DMS 273 treated with DMSO at 0.1 percent for 48 hours (cell line): ENCODE data around the gene MC1R.
"Not testable (repeated sequence)": the region's sequence is repeated elsewhere in the genome, so short reads cannot be mapped to it uniquely, and the experiment has no call there.

Source experiments
- DNase-seq: peaks from one replicate; lab custom pipeline; 2025; lab: John Stamatoyannopoulos, UW

The MC1R gene

DNA sequence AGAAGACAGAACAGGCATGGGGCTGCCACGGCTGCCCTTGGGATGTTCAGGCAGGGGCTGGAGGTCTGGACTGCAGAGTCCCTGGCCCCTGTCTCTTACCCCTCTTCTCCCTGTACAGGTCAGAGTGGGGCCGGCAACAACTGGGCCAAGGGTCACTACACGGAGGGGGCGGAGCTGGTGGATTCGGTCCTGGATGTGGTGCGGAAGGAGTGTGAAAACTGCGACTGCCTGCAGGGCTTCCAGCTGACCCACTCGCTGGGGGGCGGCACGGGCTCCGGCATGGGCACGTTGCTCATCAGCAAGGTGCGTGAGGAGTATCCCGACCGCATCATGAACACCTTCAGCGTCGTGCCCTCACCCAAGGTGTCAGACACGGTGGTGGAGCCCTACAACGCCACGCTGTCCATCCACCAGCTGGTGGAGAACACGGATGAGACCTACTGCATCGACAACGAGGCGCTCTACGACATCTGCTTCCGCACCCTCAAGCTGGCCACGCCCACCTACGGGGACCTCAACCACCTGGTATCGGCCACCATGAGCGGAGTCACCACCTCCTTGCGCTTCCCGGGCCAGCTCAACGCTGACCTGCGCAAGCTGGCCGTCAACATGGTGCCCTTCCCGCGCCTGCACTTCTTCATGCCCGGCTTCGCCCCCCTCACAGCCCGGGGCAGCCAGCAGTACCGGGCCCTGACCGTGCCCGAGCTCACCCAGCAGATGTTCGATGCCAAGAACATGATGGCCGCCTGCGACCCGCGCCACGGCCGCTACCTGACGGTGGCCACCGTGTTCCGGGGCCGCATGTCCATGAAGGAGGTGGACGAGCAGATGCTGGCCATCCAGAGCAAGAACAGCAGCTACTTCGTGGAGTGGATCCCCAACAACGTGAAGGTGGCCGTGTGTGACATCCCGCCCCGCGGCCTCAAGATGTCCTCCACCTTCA lies 16.2 kb downstream of the MC1R start:
- DNase-seq, result no peak

DNA sequence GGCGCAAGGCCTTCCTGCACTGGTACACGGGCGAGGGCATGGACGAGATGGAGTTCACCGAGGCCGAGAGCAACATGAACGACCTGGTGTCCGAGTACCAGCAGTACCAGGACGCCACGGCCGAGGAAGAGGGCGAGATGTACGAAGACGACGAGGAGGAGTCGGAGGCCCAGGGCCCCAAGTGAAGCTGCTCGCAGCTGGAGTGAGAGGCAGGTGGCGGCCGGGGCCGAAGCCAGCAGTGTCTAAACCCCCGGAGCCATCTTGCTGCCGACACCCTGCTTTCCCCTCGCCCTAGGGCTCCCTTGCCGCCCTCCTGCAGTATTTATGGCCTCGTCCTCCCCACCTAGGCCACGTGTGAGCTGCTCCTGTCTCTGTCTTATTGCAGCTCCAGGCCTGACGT lies 17.0 kb downstream of the MC1R start:
- not testable (repeated sequence) for DNase-seq

DNA sequence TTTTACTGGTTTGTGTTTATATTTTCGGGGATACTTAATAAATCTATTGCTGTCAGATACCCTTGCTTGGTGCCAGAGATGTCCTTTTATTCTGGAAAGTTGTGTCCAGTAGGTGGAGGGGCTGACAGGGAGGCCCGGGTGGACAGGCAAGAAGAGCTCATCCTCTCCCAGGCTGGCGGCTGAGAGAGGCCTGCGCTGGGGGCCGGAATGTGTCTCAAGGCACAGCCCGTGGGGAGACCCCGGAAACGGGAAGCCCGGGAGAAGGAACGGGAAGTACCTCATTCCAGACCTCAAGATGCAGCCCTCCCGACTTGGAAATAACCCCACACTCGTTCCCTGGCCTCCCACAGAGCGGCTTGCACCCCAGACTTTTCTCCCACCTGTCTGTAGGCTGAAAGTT lies 17.4 kb downstream of the MC1R start:
- no peak for DNase-seq

DNA sequence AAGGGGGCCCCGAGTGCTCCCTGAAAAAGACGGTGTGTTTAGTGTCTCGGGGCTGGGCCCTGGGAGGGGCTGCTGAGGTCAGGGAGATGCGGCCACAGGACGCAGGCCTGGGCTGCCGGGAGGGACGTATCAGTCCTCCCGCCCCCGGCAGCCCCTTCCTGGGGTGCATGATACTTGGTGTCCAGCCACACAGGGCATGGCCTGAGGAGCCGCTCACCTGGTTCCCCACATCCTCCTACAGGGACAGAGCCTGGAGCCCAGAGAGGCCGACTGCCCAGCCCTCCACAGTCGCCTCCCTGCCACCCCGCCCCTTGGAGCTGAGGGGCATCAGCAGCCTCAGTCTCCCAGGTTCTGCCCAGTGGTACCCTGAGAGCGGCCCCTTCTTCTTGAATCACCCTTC lies 17.8 kb downstream of the MC1R start:
- no peak for DNase-seq

DNA sequence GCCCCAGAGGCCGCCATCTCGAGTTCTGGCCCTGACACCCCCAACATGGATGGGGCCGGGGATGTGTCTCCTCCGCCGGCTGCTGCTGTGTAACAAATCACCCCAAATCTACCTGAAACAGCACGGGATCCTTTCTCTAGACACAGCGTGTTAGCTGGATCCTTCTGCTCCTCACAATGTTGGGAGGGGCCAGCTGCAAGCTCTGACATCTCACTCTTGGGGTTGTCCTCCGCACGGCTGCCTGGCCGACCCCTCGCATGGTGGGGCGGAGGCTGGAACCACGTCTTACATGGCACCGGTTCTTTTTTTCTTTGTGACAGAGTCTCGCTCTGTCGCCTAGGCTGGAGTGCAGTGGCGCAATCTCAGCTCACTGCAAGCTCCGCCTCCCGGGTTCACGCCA lies 18.3 kb downstream of the MC1R start:
- DNase-seq, result no peak

DNA sequence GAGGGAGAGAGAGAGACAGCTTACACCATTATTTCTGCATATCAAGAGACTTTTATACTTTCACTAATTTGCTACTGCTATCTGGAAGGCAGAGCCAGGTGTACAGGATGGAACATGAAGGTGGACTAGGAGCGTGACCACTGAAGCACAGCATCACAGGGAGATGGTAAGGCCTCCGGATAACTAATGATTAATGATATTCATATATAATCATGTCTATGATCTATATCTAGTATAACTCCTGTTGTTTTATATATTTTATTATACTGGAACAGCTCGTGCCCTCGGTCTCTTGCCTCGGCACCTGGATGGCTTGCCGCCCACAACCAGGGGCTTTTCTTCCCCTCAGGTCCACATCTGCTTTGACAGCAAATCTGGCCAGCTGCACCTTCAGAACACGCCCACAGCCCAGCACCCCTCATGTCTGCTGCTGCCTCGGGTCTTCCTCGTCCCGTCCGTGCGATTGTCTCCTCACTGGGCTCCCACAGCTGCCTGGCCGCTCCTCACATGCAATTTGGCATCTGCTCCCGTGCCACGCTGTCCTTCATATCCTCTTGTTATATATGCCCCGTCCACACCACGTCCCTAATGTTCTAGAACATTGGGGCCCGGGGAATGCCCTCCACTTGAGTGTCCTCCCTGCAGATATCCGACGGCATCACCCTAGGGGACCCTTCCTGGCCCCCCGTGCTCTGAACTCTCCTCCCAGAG lies 19.7 kb downstream of the MC1R start:
- no peak for DNase-seq

DNA sequence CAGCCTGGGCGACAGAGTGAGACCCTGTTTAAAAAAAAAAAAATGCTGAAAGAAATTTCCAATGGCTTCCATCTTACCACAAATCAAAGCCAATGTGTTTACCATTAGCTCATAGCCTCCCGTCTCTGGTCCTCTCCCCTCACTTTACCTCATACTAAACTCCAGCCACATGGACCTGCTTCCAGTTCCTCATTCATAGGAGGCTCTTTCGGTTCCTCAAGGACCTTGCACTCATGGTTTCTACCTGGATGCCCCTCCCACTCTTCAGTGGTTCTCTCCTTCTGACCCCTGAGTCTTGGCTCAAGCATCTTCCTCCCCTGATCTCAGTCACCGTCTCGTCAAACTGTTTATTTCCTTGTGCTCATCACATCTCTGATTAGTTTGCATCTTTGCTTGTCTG lies 26.1 kb downstream of the MC1R start:
- DNase-seq, result no peak

DNA sequence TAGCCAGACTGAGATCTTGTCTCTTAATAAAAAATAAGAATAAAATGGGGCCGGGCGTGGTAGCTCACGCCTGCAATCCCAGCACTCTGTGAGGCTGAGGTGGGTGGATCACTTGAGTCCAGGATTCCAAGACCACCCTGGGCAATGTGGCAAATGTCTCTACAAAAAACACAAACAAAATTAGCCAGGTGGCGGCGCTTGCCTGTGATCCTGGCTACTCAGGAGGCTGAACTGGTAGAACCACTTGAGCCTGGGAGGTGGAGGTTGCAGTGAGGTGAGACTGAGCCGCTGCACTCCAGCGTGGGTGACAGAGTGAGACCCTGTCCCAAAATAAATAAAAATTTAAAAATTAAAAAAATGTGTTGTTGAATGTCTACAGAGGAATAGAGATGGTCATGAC lies 27.0 kb downstream of the MC1R start:
- DNase-seq, result no peak

DNA sequence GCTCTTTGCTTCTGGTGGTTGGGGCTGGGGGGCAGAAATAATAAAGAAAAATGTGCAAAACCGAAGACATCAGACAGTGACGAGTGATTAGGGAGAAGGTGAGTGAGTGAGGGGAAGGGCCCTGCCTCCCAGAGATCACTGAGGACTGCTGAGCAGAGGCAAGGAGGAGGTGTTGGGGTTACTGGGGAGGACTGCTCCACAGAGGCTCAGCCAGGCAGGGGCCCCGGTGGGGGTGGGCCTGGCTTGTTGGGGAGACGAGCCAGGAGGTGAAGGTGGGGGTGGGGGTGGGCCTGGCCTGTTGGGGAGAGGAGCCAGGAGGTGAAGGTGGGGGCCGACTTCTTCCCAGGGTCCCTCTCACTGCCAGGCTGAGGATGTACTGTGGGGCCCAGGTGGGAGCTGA lies 27.9 kb downstream of the MC1R start:
- DNase-seq, result no peak

DNA sequence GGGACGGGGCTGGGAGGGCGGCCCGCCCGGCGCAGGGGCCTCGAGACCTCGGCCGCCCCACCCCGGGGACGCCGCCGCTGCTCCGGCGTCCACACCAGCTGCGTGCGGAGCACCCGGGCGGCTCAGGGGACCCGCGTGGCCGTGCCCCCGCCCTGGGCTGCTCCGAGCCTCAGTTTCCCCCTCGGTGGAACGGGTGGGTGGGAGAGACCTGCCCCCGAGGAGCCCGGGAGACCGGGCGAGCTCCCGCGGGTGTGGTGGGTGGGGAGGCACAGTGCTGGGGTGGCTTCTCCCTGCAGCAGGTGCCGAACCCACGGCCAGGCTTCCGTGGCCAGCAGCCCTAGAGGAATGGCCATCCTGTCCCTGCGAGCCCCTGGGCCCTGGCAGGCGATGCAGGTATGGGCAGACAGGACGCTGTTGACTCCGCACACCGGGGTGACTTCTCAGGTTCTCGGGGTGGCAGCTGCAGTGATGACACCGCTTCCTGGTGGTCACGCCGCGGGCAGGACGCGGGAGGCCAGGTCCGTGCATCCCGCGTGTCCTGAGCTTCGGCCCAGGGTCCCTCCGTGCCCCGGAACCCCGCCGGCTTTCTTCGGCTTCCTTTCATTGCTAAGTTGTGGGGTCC lies 30.6 kb downstream of the MC1R start:
- DNase-seq, result no peak

DNA sequence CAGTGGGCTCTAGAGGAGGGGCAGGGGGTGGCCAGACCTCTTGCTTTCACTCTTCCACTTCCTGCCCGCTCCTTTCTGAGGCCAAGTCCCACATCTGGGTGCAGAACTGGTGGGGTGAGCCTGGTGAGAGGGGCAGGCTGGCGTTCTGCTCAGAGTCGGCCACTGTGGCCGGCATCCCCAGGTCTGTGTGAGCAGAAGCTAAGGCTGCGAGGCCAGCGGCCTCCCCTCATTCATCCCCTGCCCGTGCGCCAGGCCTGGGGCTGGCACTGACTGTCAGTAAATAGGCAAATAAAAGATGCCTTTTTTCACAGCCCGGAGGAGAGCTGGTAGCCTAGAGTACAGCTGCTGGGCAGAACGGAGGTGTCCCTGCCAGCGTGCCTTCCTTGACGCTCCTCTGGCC lies 31.1 kb downstream of the MC1R start:
- no peak for DNase-seq

DNA sequence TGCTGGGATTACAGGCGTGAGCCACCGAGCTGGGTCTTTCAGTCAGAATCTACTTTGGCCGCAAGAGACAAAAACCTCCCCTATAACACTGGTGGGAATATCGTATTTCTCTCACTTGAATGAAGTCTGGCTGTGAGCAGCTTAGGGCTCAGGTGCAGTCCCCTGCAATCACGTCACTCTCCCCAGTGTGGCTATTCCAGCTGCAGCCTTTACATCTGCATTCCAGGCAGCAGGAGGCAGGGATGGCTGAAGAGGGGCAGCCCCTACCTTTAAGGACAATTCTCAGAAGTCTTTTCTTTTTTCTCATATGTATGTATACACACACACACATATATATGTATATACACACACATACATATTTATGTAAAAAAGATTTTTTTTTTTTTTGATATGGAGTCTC lies 32.8 kb downstream of the MC1R start:
- DNase-seq, result no peak

DNA sequence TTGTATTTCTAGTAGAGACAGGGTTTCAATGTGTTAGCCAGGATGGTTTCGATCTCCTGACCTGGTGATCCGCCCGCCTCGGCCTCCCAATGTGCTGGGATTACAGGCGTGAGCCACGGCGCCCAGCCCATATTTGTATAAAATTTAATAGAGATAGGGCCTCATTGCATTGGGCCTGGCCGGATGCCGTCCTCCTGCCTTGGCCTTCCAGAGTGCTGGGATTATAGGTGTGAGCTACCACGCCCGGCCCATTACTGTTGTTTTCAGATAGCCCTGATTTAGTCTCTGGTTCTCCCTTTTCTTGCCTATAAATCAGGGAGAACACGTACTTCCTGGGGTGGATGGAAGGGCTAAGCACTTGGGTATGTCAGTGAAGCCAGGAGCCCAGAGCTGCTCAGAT lies 33.4 kb downstream of the MC1R start:
- no peak for DNase-seq

DNA sequence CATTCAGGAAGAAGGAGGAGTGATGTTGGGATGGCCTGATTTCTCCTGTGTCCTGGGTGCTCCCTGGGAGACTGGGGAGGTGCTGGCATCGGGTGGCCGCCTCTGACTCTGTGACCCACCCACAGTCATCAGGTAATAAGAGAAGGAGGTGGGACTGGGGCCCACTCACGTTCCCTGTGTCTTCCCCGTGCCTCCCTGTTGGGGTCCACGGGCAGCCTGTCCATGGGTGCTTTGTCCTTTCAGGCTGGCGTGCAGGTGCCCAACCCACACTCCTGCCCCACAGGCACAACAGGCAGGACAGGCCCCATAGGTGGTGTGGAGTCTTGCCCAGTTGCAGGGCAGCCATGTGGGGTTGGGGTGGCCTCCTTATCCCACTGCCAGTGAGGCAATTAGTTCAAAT lies 33.9 kb downstream of the MC1R start:
- DNase-seq, result no peak

DNA sequence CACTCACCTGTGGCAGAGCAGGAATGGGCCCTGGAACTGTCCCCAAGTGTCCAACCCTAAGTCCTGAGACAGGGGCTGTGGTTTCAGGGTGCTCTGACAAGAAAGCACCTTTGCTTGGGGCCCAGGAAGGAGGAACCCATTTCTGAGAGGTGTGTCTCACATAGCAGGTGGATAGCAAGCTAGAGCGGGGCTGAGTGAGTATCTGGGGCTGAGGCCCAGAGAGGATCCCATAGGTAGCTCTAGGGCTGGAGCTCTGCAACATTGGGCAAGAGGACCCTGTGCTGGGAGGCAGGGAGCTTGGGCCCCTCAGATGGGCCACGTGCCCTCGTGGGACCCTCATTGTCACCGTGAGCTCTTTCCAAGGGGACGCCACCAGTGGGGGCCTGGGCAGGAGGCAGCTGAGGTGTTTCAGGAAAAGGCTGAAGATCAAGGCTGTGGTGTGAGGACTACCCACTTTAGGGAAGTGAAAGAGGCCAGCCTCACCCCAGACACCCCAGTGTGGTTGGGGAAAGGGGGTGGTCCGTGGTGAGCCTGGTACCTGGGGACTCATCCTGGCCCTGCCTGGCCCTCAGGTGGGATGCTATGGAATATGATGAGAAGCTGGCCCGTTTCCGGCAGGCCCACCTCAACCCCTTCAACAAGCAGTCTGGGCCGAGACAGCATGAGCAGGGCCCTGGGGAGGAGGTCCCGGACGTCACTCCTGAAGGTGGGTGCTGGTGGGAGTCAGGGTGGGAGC lies 35.2 kb downstream of the MC1R start:
- no peak for DNase-seq

DNA sequence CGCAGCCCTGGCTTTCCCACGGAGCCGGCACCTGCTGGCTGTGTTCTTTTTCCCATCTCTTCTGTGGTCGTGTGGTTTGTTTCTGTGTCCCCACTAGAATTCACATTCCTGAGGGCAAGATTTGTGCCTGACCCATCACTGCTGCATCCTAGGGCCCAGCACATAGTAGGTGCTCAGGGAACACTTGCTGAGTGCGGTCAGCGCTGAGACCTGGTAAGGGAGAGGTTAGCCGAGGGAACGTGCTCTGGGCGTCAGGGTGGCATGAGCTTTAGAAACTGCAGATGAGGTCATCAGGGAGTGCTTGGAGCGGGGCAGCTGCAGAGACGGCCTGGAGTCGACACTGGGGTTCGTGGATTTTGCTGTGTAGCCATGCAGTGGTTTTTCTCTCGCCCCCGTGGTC lies 35.8 kb downstream of the MC1R start:
- no peak for DNase-seq

DNA sequence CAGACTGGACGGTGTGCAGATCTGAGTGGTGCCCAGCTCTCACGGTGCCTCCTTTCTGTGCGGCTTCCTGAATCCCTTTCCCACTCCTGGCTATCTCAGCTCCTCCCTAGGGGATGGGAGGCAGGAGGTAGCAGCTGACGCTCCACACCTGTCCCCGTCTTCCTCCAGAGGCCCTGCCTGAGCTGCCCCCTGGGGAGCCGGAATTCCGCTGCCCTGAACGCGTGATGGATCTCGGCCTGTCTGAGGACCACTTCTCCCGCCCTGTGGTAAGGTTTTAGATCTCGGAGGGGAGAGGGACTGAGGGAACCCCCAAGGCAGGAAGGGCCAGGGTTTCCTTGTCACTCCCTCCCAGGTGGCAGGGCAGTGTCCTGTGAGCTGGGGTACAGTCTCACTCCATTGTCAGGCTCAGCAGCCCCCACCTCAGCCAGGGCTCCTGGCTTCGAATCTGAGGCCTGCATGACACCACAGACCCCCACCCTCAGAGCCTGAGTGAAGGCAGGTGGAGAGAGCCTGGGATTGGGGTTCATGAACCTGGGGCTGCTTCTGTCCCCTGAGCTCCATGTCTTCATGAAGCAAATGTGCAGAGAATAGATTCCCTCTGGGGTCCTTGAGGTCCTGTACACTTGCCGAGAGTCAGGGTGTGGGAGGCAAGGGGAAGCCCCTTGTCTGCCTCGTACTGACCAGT lies 36.5 kb downstream of the MC1R start:
- DNase-seq, result no peak

DNA sequence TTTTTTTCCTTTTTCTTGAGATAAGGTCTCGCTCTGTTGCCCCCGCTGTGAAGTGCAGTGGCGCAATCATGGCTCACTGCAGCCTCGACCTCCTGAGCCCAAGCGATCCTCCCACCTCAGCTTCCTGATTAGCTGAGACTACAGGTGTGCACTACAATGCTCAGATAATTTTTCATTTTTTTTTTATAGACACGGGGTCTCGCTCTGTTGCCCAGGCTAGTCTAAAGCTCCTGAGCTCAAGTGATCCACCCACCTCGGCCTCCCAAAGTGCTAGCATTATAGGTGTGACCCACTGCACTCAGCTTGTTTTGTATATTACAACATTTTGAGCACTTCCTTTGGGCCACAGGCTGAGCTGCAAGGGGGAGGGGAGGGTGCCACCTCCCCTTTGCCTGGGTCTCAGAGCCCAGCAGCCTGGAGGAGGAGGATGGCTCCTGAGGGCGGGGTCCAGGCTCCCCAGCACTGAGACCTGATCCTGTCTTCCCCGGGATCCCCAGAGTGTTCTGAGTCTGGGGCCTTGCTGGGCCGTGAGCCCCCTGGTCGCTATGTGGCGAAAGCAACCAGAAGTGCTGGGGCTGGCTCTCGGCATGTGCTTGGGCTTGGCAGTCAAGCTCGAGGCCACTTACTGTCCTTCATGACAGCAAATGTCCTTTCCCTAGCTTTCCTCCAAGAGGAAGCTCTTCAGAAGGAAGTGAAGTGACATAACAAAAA lies 38.0 kb downstream of the MC1R start:
- DNase-seq, result no peak

DNA sequence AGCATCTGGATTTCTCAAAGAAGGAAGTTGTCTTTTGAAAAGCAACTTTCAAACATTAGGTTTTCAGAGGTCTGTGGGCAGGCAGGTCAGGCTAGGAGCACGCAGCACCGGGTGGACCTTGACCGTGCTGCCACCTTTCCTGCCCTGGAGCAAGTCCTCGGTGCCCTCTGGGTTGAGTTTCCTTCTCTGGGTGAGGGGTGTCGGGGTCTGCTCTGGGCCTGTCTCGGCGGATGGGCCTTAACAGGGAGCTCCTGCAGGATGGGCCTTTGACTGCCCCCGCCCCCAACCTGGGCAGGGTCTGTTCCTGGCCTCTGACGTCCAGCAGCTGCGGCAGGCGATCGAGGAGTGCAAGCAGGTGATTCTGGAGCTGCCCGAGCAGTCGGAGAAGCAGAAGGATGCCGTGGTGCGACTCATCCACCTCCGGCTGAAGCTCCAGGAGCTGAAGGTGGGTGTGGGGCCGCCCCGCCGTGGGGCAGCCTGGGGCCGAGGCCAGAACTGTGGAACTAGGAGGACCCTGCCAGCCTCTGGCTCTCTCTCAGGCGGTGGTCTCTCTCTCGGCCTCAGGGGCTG lies 38.6 kb downstream of the MC1R start:
- no peak for DNase-seq

DNA sequence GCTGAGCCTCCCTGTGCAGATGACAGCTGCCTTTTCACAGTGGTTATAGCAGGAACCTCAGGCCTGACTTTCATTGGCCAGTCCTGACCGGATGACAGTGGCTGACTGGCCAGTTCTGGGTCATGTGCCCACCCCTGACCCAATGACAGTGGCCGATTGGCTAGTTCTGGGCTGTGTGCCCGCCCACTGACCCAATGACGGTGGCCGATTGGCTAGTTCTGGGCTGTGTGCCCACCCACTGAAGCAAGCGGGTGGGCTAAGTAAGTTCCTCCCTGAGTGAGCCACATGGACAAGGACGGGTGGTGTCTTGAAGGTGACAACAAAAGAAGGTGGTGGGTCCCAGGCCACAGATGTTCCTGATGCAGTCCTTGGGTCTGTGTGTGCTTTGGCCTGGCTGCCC lies 39.4 kb downstream of the MC1R start:
- DNase-seq, result no peak

DNA sequence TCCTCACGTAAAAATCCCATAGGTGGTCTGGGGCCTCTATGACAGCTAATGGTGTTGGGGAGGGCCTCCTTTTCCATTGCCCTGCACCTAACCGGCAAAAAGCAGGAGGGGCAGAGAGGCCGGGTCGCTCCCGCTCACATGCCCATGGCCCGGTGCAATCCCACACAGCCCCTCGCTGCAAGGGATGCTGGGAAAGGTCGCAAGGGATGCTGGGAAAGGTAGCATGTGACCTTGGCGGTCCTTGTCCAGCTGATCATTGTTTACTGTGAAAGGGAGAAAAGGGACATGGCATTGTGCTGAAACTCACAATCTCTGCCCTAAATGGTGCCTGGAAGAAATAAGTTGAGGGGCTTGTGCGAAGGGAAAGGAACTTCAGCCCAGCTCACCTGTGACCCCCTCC lies 39.9 kb downstream of the MC1R start:
- no peak for DNase-seq
